Body of pancreas (tissue), 4 donors: ENCODE results near the gene ANKLE2.
"Not testable (repeated sequence)": the region's sequence is repeated elsewhere in the genome, so short reads cannot be mapped to it uniquely, and the experiment has no call there.

Source experiments
- CTCF ChIP-seq, 7 experiments: fragments of 450-650 bp in 4 of 7; fragments of 200-600 bp in 3 of 7; sonication (generic) in 3 of 7; IDR thresholded peaks; one replicate each; pipeline ENCODE4 v1.5.1; 2016 to 2019; ENCODE audit warnings: antibody characterized with exemption in 7 of 7
- POLR2A ChIP-seq, 3 donors: fragments of 450-650 bp; IDR thresholded peaks; one replicate each; pipeline ENCODE4 v1.6.1; 2016; ENCODE audit warnings: antibody characterized with exemption in 3 of 3, mild to moderate bottlenecking in 2 of 3

GRCh38 chr12:132694888-132695287 lies 66.7 kb downstream of the ANKLE2 start:
- not testable (repeated sequence) for TF ChIP-seq CTCF, POLR2A (IDR thresholded peaks at IDR 0.05)
